K562 (cell line): ENCODE data around the gene MALSU1. TPM values are rescaled to one million over a fixed set of nuclear protein-coding genes. Genes with fewer than 3 reads are reported as not detected.

Experiments
- ATAC-seq: fragments of 200-7000 bp; cut with Tn5 transposase; 3 replicates; pipeline ENCODE4 v1.9.1; 2020; ENCODE audit warnings: moderate library complexity
- BruUV-seq: library from RNA; stranded (reverse); fragments of 400-500 nt; replicated peaks from 2 replicates; lab custom pipeline; 2021; lab: Mats Ljungman, UMichigan
- CTCF ChIA-PET: fragments of 300-600 bp; formaldehyde crosslinking; extraction: SDS; loops from one replicate; lab custom pipeline; 2021; ENCODE audit warnings: low intra/inter-chr PET ratio; lab: Yijun Ruan, JAX
- POLR2A ChIA-PET: fragments of 300-600, 350-650 bp; sonication (Branson Sonifier 250); formaldehyde crosslinking; extraction: SDS; loops from one replicate; lab custom pipeline; 2021; ENCODE audit warnings: antibody characterized with exemption, inconsistent platforms; lab: Yijun Ruan, JAX
- DNase-seq, 4 experiments: peaks; one replicate each; pipeline versions ENCODE4 v3.0.0 to v3.0.0-alpha.2; 2011 to 2018; ENCODE audit warnings: low spot score in 3 of 4, mixed read lengths in 3 of 4; ENCODE audit errors: extremely low read depth in 1 of 4
- FAIRE-seq: peaks from 2 replicates; lab custom pipeline; 2011; peaks lifted over from hg19 to GRCh38; lab: Jason Lieb, UNC
- H2AFZ ChIP-seq: 2 replicates; pipeline ENCODE4 v1.6.0; 2011; ENCODE audit warnings: low read depth, low read length, control low read depth, inconsistent platforms
- H3K27ac ChIP-seq: fragments of 200-600 bp; 3 replicates; pipeline ENCODE4 v1.8.0; 2011; ENCODE audit warnings: low read depth, mild to moderate bottlenecking, control low read depth, inconsistent platforms, low read length, moderate library complexity, mixed read lengths; ENCODE audit errors: extremely low read depth
- H3K27me3 ChIP-seq, 2 experiments: fragments of 300-600 bp in 1 of 2; 2 replicates in 1 of 2; 3 replicates in 1 of 2; pipeline versions ENCODE4 v1.6.0 to v1.8.0; 2011; ENCODE audit warnings: inconsistent platforms in 2 of 2, low read length in 2 of 2, mild to moderate bottlenecking in 1 of 2, mixed read lengths in 1 of 2, moderate library complexity in 1 of 2; ENCODE audit not compliant: control insufficient read depth in 2 of 2, insufficient read depth in 2 of 2
- H3K36me3 ChIP-seq: fragments of 300-600 bp; 3 replicates; pipeline ENCODE4 v1.8.0; 2011; ENCODE audit warnings: mild to moderate bottlenecking, low read length, inconsistent platforms; ENCODE audit not compliant: control insufficient read depth, insufficient read depth
- H3K4me1 ChIP-seq, 2 experiments: fragments of 200-600 bp in 1 of 2; replicated peaks in 1 of 2; 2 replicates in 1 of 2; 3 replicates in 1 of 2; pipeline versions ENCODE4 v1.5.1 to v1.8.0; 2011; ENCODE audit warnings: inconsistent platforms in 2 of 2, low read length in 2 of 2, mild to moderate bottlenecking in 1 of 2, mixed read lengths in 1 of 2, moderate library complexity in 1 of 2; ENCODE audit not compliant: control insufficient read depth in 2 of 2, insufficient read depth in 2 of 2
- H3K4me2 ChIP-seq: 2 replicates; pipeline ENCODE4 v1.6.1; 2011; ENCODE audit warnings: low read length, control low read depth, inconsistent platforms, mixed read lengths; ENCODE audit not compliant: insufficient read depth
- H3K4me3 ChIP-seq: fragments of 200-600 bp; sonication (generic), shearing (Covaris generic); 2 replicates; pipeline ENCODE4 v1.5.1; 2016; ENCODE audit warnings: control low read depth, inconsistent platforms
- H3K79me2 ChIP-seq: fragments of 200-600 bp; 3 replicates; pipeline ENCODE4 v1.8.0; 2011; ENCODE audit warnings: low read length, inconsistent platforms; ENCODE audit not compliant: control insufficient read depth, insufficient read depth
- H3K9ac ChIP-seq, 2 experiments: 2 replicates each; pipeline versions ENCODE4 v1.6.0 to v1.6.1; 2011; ENCODE audit warnings: low read depth in 2 of 2, low read length in 2 of 2, control low read depth in 1 of 2, inconsistent platforms in 1 of 2, mild to moderate bottlenecking in 1 of 2, mixed read lengths in 1 of 2; ENCODE audit not compliant: insufficient read depth in 1 of 2
- H3K9me1 ChIP-seq: one replicate; pipeline ENCODE4 v1.6.0; 2011; ENCODE audit warnings: inconsistent platforms, mild to moderate bottlenecking, low read length, moderate library complexity; ENCODE audit not compliant: control insufficient read depth, insufficient read depth
- H3K9me3 ChIP-seq: replicated peaks from 2 replicates; pipeline ENCODE4 v1.5.1; 2011; ENCODE audit warnings: low read depth, low read length, inconsistent platforms; ENCODE audit not compliant: control insufficient read depth, insufficient read depth
- H4K20me1 ChIP-seq: replicated peaks from 2 replicates; pipeline ENCODE4 v1.6.1; 2011; ENCODE audit warnings: low read length, inconsistent platforms, mixed read lengths; ENCODE audit not compliant: control insufficient read depth, insufficient read depth
- HMBOX1 ChIP-seq: sonication (generic); IDR thresholded peaks from 2 replicates; pipeline ENCODE4 v1.6.1; 2016
- REST ChIP-seq, 2 experiments: fragments of 450-650 bp; formaldehyde crosslinking in 1 of 2; IDR thresholded peaks; 2 replicates each; pipeline versions ENCODE4 v1.4.0 to v1.6.1; 2014 to 2020; ENCODE audit warnings: mild to moderate bottlenecking in 2 of 2, borderline replicate concordance in 1 of 2, low read depth in 1 of 2
- ZFX ChIP-seq: sonication (generic); formaldehyde crosslinking; IDR thresholded peaks from 2 replicates; pipeline ENCODE4 v1.8.0; 2022; ENCODE audit warnings: mild to moderate bottlenecking, missing genetic modification reagents, moderate library complexity
- WGBS: fragments of 100-300 bp; shearing (Covaris generic); methylation state at CpG from one replicate; pipeline ENCODE4 v1.1.6; 2016; ENCODE audit warnings: low coverage, mixed read lengths; ENCODE audit not compliant: insufficient coverage; ENCODE audit errors: missing lambda C conversion rate; 5-methylcytosine and 5-hydroxymethylcytosine counted together
- in situ Hi-C: fragments of 300-500 bp; cut with MboI; formaldehyde crosslinking; loops from 4 replicates; pipeline ENCODE4 v1.15.0; 2018; ENCODE audit warnings: inconsistent platforms, mixed read lengths
- intact Hi-C: fragments of 100-400 bp; cut with micrococcal nuclease; formaldehyde crosslinking; loops from 2 replicates; pipeline ENCODE4 v1.14.2; 2022
- polyA plus RNA-seq, 8 experiments: library from polyadenylated mRNA; depleted of rRNA in 4 of 8; stranded (reverse) in 5 of 8; unstranded in 3 of 8; fragments of >200 nt; fragmentation: Nextera tagmentation in 2 of 8; fragmentation: Illumina TruSeq in 1 of 8; extraction: Ambion mirVana in 2 of 8; extraction: Trizol in 1 of 8; gene quantifications; 2 replicates each; pipeline versions ENCODE4 v1.2.1 to v1.2.3, GENCODE V29; 2011 to 2014; ENCODE audit warnings: inconsistent platforms in 1 of 8, missing spikeins in 1 of 8
- total RNA-seq, 7 experiments: library from RNA; depleted of rRNA in 6 of 7; stranded (reverse); fragments of >200 nt in 6 of 7; fragmentation: Illumina TruSeq in 2 of 7; extraction: Trizol in 2 of 7; gene quantifications; 2 replicates each; pipeline versions ENCODE4 v1.2.1 to v1.2.3, GENCODE V29; 2011 to 2021; ENCODE audit warnings: low replicate concordance in 1 of 7

MALSU1 gene
- total and polyA plus RNA-seq, 9 of the 15 experiments (the other 6 are each of a cell fraction or from before 2014, with no cell fraction given): 12.3 to 308 (median 81.2) TPM

GRCh38 chr7:23358152-23358674 lies 59.1 kb downstream of the MALSU1 start:
- ATAC-seq (peak; percentile 66), DNase-seq (no peak), FAIRE-seq (no peak)
- ChIA-PET CTCF (interaction anchor here (2.7 kb wide), 1 partner anchor 187 kb away, joined by 25 read pairs; no protein-coding TSS in a partner anchor), POLR2A (interaction anchor here (0.6 to 1.5 kb wide), 8 partner anchors 9 to 584 kb away, joined by 3 to 7 read pairs (median 3); no protein-coding TSS in a partner anchor)
- TF ChIP-seq ZFX (CRISPR knock-in tag): no peak
- TF ChIP-seq REST (IDR thresholded peaks at IDR 0.05; ENCODE audit: borderline replicate concordance): peak; percentile 53
- no peak for TF ChIP-seq REST (CRISPR knock-in tag; IDR thresholded peaks at IDR 0.05; ENCODE audit: low read depth)
- TF ChIP-seq HMBOX1: peak; percentile 6; the same call in 1 of the 2 replicates
- Histone ChIP-seq H4K20me1 (no peaks in the 10 kb centered on the region), H3K27me3 (no peaks in the 10 kb centered on the region), H3K4me3 (no peak overlapping the region), H3K27ac (peak overlapping the region; percentile 42; the same call in 2 of the 3 replicates), H3K79me2 (peaks cover 17% of the 10 kb centered on the region; the same call in 1 of the 3 replicates), H3K4me2 (no peak overlapping the region), H3K9ac (0 out of 4 replicates have a peak overlapping the region, but pooled peaks of 1 of the 2 experiments have one; percentile 3), H3K9me1 (no peaks in the 10 kb centered on the region), H3K9me3 (no peaks in the 10 kb centered on the region), H2AFZ (no peak overlapping the region), H3K36me3 (peaks cover 51% of the 10 kb centered on the region; the same call in 2 of the 3 replicates), H3K4me1 (peaks cover 0 to 8% of the 10 kb centered on the region in 2 experiments; a peak in 2 of 5 replicates)
- in situ Hi-C loops (no loop called here), intact Hi-C loops (loop anchor here (5.0 to 10.0 kb wide), 3 partner anchors 74 to 347 kb away; partner anchors contain the start of gene IGF2BP3)
- BruUV-seq: no TSS peak
- 71% methylated on average over 2 of the region's 2 CpGs for WGBS
